ENCODE results near the gene PGAP6. TPM values are rescaled to one million over a fixed set of nuclear protein-coding genes. Genes with fewer than 3 reads are reported as not detected.

Gene PGAP6
- total and polyA plus RNA-seq, 2 of the 13 experiments (the other 11 are each of a cell fraction or from before 2014, with no cell fraction given): 52.7 to 136 TPM

- TF ChIP-seq ZNF687 (CRISPR knock-in tag; IDR thresholded peaks at IDR 0.05) (peak; percentile 62), ZNF329 (CRISPR knock-in tag; IDR thresholded peaks at IDR 0.05; ENCODE audit: low read depth) (0 out of 2 replicates have a peak, but pooled peaks have one; percentile 3), ZFP91 (CRISPR knock-in tag; IDR thresholded peaks at IDR 0.05; ENCODE audit: borderline replicate concordance) (peak; percentile 29; the same call in 1 of the 2 replicates), ARID4A (CRISPR knock-in tag; IDR thresholded peaks at IDR 0.05; ENCODE audit: borderline replicate concordance) (peak; percentile 58; the same call in 1 of the 2 replicates), ZNF605 (CRISPR knock-in tag; IDR thresholded peaks at IDR 0.05) (0 out of 2 replicates have a peak, but pooled peaks have one; percentile 30), KLF11 (CRISPR knock-in tag; IDR thresholded peaks at IDR 0.05) (no peak)
Measured at GRCh38 chr16:397736-398332, 16.1 kb upstream of the PGAP6 start (continued).
